ENCODE results near the gene MAD1L1.

MAD1L1 gene

DNA sequence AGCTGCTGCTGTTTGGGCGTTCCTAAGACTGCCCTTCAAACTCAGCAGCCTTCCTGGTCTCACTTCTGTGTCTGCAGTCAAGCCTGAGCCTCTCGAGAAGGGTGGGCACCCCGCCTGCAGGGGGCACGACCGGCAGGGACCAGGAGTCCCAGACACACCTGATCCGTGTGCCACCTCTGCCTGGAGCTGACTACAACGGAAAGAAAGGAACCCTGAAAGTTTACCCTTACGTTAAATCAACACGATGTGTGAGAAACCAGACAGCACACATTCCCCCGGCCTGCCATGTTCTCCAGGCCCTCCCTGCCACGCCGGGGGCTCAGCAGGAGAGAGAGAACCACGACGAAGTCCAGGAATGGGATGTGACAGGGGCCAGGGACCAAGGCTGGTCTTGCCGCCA, 5.0 kb downstream of the MAD1L1 start:
- H3K27ac ChIP-seq = no peak overlapping the region
- TF ChIP-seq, protein P1, sequence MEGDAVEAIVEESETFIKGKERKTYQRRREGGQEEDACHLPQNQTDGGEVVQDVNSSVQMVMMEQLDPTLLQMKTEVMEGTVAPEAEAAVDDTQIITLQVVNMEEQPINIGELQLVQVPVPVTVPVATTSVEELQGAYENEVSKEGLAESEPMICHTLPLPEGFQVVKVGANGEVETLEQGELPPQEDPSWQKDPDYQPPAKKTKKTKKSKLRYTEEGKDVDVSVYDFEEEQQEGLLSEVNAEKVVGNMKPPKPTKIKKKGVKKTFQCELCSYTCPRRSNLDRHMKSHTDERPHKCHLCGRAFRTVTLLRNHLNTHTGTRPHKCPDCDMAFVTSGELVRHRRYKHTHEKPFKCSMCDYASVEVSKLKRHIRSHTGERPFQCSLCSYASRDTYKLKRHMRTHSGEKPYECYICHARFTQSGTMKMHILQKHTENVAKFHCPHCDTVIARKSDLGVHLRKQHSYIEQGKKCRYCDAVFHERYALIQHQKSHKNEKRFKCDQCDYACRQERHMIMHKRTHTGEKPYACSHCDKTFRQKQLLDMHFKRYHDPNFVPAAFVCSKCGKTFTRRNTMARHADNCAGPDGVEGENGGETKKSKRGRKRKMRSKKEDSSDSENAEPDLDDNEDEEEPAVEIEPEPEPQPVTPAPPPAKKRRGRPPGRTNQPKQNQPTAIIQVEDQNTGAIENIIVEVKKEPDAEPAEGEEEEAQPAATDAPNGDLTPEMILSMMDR (conservative IDR thresholded peaks at IDR 0.05) = no peak

DNA sequence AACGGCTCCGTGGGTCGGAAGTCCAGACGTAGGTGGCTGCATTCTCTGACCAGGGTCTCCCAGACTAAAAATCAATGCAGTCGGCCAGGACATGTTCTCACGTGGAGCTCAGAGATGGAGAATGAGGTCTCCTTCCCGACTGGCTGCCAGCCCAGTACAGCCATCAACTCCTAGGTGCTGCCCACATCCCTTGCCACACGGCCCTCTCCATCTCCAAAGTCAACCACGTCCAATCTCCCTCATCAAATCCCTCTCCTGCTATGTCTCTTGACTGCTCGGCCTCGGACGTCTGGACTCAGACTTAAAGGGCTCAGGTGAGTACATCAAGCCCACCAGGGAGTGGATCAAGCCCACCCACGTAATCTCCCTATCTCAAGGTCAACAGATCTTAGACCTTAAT, 6.9 kb downstream of the MAD1L1 start:
- H3K27ac ChIP-seq = no peak overlapping the region

DNA sequence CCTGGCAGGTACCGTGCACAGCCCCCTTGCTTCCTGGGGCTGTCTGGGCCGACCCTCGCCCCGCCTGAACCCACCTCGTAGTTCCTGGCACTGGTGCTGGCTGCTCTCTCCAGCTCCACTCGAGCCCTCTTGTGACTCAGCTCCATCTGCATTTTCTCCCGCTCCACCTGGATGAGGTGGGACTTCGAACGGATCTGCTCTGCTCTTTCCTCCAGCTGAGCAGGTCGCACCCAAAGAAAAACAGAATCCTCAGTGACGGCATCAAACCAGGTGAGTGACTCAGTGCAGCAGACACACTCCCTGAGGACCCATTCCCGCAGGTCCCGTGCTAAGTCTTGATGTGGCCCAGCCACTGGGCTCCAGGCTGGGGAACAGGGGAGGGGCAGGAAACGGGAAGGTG, 7.4 kb downstream of the MAD1L1 start:
- TF ChIP-seq, protein P1 (conservative IDR thresholded peaks at IDR 0.05) = no peak
- no peak overlapping the region for H3K27ac ChIP-seq

More for the DNA sequence above, 6.9 kb downstream of the MAD1L1 start:
- TF ChIP-seq, protein P1 (conservative IDR thresholded peaks at IDR 0.05) = no peak

DNA sequence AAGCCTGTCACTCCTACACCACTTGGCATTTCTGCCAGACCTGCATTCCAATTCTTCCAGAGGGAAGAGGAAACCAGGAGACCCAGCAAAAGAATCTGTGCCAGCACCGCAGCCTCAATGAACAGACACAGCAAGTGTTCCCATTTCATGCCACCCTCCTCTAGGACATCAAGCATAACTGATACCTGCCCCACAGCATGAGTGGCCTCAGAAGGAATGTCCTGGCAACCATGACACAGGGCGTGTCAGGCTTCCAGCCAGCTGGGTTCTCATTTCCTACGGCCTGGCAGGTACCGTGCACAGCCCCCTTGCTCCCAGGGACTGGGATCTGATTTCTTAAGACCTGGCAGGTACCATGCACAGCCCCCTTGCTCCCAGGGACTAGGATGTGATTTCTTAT, 7.8 kb downstream of the MAD1L1 start:
- TF ChIP-seq, protein P1 (conservative IDR thresholded peaks at IDR 0.05) = no peak

DNA sequence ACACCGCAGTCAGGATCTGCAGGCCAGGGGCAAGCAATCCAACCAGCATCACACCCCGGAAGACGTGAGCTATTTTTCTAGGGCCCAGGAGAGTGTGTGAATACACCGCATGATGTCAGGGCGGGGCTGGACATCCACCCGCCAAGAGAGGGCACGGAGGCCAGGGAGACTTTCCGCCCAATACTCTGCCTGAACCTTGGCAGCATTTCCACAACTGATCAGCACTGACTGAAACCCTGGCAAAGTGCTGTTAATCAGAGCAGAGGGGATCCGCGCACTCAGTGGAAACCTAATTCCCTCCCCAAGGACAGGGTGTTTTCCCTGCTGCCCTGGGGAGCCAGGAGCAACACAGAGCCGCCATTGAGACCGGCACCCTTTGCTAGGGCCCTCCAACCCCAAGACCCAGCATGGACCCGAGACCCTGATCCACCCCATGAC, 8.2 kb downstream of the MAD1L1 start:
- TF ChIP-seq, protein P1 (conservative IDR thresholded peaks at IDR 0.05) = no peak
- H3K27ac ChIP-seq = no peak overlapping the region

More for the DNA sequence above, 7.8 kb downstream of the MAD1L1 start:
- no peak overlapping the region for H3K27ac ChIP-seq

DNA sequence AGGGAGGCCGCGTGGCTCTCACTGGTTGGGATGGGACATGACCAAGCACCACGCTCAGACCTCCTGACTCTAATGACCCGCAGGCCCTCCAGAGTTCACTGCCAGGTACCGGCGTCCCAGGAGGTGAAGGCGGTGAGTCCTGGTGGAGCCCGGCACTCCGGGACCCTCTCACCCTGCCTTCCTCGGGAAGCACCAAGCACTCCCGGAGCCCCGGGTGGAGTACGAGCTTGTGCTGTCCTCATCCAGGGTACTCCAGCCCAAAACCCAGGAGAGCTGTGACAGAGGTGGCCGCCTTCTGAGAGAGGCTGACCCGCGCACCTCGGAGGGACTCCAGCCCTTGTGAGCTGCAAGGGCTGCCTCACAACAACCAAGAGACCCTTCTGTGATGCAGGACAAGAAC, 9.4 kb downstream of the MAD1L1 start:
- H3K27ac ChIP-seq = no peak overlapping the region
- TF ChIP-seq, protein P1 (conservative IDR thresholded peaks at IDR 0.05) = no peak

DNA sequence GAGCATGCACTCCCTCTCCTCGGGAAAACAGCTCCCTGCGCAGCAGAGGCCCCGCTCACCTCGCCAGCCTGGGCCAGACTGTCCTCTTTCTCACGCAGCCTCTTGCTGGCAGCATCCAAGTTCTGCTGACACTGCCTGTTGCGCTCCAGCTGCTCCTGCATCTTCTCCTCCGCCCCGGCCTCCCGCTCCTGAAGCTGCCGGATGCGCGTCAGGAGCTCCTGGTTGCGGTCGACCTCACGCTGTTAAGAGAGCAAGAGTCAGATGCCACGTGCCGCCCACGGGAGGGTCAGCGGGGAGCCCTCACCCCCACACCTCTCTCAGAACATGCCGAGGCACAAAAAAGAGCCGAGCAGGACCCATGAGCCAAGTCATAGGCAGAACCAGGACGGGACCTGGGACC, 10.2 kb downstream of the MAD1L1 start:
- TF ChIP-seq, protein P1 (conservative IDR thresholded peaks at IDR 0.05) = no peak
- no peak overlapping the region for H3K27ac ChIP-seq
